ENCODE data around the gene SLCO1B3.
"Not testable (repeated sequence)": the region's sequence is repeated elsewhere in the genome, so short reads cannot be mapped to it uniquely, and the experiment has no call there.

Gene SLCO1B3, protein sequence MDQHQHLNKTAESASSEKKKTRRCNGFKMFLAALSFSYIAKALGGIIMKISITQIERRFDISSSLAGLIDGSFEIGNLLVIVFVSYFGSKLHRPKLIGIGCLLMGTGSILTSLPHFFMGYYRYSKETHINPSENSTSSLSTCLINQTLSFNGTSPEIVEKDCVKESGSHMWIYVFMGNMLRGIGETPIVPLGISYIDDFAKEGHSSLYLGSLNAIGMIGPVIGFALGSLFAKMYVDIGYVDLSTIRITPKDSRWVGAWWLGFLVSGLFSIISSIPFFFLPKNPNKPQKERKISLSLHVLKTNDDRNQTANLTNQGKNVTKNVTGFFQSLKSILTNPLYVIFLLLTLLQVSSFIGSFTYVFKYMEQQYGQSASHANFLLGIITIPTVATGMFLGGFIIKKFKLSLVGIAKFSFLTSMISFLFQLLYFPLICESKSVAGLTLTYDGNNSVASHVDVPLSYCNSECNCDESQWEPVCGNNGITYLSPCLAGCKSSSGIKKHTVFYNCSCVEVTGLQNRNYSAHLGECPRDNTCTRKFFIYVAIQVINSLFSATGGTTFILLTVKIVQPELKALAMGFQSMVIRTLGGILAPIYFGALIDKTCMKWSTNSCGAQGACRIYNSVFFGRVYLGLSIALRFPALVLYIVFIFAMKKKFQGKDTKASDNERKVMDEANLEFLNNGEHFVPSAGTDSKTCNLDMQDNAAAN

DNA sequence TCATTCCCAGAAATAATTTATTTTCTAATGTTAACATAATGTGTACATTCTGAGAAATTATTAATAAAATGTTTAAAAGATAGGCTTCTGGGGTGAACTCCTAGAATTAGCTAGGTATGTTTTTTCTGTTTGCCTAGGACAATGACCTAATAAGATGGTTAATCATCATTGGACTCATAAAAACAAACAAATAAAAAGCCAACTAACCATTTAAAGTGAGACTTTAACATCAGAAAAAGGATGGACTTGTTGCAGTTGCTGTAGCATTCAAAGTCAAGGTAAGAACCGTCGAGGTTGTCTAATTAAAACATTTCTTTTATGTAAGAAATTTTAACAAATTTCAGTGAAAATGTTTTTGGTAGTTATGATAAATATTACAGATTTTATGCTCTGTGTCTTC is at the start of gene SLCO1B3:
TSS of gene SLCO1B3 (plus strand) at position 219 of the 400 bp plus-strand sequence. CDS start 5,034 bp downstream, outside the sequence.
- no peak for DNase-seq

DNA sequence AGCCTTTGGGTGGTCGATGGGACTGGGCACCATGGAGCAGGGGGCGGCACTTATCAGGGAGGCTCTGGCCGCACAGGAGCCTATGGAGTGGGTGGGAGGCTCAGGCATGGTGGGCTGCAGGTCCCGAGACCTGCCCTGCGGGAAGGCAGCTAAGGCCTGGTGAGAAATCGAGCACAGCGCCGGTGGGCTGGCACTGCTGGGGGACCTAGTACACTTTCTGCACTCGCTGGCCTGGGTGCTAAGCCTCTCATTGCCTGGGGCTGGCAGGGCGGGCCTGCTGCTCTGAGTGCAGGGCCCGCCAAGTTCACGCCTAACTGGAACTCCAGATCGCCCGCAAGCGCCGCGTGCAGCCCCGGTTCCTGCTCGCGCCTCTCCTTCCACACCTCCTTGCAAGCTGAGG is 33.1 kb upstream of the SLCO1B3 start:
- DNase-seq, result no peak

DNA sequence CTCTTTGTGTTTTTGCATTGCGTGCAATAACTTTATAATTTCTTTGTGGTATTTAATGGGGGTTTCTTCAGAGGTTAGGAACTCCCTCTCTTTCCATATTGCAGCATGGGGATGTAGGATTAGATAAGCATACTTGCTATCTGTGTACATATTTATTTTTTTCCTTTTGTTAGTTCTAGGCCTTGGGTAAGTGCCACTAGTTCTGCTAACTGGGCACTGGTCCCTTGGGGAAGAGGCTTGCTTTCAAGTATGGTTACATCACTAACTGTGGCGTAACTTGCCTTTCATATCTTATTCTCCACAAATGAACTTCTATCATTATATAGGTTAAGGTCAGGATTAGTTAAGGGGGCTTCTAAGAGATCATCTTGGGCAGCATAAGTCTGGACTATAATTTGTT is 31.5 kb upstream of the SLCO1B3 start:
- no peak for DNase-seq

DNA sequence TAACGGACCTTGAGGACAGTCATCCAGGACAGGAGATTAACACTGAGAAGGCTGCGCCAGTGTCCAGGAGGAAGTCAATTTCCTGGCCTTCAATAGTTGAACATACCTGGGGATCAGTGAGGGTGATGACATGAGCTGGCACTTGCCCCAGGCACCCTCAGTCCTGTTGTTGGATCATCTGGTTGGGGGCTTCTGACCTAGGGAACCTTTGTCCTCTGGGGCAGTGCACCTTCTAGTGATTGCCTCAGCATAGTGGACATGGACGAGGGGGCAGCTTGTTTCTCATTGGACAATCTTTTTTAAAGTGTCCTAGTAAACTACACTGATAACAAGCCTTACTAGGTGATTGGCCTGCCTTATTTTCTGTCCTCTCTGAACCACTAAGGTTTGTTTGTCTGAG is 30.5 kb upstream of the SLCO1B3 start:
- not testable (repeated sequence) for DNase-seq

DNA sequence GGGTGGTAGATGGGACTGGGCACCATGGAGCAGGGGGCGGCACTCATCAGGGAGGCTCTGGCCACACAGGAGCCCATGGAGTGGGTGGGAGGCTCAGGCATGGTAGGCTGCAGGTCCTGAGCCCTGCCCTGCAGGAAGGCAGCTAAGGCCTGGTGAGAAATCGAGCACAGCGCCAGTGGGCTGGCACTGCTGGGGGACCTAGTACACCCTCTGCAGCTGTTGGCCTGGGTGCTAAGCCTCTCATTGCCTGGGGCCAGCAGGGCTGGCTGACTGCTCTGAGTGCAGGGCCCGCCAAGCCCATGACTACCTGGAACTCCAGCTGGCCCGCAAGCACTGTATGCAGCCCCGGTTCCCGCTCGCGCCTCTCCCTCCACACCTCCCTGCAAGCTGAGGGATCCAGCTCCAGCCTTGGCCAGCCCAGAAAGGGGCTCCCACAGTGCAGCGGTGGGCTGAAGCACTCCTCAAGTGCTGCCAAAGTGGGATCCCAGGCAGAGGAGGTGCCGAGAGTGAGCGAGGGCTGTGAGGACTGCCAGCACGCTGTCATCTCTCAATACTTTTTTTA is 26.6 kb upstream of the SLCO1B3 start:
- not testable (repeated sequence) for DNase-seq

DNA sequence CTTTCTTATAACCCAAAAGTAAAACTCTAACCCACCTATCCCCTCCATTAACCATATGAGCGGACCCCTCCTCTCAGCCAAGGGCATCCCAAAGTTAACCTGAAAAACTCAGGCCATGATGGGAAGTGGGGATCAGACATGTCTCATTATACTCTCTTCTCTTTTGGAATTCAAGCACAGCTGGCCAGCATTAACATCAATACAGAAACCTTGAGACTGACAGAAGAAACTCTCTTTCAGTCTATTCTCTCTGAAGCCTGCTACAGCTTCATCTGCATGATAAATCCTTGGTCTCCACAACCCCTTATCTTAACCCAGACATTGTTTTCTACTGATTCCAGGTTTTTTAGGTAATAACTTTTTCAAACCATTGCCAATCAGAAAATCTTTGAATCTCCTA is 17.5 kb upstream of the SLCO1B3 start:
- DNase-seq, result no peak

DNA sequence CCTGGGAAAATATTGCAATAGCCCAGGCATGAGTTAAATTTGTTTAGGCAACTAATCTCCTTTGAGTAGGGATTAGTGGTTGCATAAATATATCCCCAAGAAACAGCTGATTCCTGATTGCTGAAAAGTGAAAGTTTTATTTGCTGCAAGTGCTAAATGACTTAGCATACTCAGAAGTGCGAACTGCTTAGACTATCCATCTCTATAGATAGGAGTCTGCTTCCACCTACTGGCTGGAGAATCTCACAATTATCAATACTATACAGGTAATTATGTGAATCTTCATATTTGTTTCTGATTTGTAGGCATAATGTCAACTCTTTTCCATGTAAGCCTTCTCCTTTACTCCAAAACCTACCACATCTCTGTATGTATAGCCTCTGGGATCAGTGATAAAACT is 12.0 kb upstream of the SLCO1B3 start:
- DNase-seq, result peak; percentile 7

DNA sequence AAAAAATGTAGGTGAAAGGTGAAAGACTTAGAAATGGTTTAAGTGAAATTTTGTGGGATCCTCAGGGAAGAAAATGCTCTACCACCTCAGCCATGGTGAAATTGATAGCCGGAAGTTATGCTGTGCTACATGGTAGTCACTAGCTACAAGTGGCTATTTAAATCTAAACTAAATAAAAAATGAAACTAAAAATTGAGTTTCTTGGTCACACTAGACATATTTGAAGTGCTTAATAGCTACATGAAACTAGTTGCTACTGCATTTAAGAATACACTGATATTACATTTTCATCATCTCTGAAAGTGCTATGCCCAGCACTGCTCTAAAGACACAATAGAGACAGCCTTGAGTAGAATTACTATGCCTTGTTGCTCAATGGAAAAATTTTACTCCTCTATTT is 10.3 kb upstream of the SLCO1B3 start:
- DNase-seq, result no peak

DNA sequence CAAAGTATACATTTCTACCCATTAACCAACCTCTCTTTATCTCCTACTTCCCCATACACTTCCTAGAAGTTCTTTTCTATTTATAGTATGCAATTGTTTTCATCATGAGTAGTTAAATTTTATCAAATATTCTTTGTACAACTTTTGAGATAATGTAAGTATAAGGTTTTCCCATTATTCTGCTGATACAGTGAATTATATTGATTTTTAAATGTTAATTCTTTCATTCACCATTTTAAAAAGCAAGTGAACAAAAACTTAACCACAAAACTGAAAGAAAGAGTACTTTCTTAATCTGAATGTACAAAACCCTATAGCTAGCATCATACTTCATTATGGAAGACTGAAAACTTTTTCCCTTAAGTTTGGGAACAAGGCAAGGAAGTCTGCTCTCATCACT is 9.5 kb upstream of the SLCO1B3 start:
- DNase-seq, result no peak

DNA sequence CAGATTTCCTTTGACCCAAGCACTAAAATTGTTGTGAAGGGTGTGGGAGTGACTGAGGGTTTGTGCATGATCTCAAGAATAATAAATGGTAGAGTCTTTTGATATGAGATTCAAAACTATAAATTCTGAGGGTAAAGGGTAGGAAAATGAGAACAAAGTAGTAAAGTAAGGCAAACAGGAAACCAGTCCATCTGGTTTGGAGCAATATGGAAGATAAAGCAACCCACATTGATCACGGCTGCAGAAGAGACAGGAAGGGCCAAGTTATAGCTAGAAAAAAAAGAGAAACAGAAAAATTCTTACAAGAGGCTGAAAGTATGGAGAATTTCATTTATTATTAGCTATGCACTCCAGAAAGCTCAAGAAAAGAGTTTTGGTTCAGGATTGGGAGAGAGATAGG is 4.6 kb upstream of the SLCO1B3 start:
- no peak for DNase-seq

DNA sequence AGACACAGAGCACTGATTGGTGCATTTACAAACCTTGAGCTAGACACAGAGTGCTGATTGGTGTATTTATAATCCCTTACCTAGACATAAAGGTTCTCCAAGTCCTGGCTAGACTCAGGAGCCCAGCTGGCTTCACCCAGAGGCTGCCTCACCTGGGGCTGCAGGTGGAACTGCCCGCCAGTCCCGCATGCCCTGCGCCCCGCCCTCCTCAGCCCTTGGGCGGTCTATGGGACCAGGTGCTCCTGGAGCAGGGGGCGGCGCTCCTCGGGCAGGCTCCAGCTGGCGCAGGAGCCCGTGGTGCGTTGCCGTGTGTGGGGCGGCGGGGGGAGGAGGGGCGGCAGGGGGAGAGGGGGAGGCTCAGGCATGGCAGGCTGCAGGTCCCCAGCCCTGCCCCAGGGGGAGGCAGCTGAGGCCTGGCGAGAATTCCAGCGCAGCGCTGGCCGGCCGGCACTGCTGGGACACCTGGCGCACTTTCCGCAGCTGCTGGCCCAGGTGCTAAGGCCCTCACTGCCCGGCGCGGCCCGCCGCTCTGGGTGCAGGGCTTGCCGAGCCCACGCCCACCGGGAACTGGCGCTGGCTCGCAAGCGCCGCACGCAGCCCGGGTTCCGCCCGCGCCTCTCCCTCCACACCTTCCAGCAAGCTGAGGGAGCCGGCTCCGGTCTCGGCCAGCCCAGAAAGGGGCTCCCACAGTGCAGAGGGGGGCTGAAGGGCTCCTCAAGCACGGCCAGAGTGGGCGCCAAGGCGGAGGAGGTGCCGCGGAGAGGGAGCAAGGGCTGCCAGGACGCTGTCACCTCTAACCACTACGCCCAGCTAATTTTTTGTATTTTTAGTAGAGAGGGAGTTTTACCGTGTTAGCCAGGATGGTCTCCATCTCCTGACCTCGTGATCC is 3.1 kb upstream of the SLCO1B3 start:
- no peak for DNase-seq

DNA sequence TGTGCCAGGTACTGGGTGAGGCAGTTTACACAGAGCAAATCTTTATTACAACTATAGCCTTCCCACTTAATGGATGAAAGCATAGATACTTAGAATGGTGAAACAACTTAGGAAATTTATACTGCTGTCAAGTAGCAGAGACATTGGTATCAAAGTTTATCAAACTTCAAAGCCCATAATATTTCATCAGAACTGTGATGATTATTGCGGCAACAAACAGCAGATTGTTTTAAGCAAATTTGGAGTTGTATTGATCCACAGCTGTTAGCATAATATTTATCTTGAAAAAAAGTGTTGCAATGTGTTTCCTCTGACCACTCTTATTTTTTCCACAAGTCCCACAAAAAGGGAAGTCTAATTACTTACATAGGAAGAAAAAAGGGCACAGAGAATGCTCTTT is 2.0 kb upstream of the SLCO1B3 start:
- DNase-seq, result no peak

DNA sequence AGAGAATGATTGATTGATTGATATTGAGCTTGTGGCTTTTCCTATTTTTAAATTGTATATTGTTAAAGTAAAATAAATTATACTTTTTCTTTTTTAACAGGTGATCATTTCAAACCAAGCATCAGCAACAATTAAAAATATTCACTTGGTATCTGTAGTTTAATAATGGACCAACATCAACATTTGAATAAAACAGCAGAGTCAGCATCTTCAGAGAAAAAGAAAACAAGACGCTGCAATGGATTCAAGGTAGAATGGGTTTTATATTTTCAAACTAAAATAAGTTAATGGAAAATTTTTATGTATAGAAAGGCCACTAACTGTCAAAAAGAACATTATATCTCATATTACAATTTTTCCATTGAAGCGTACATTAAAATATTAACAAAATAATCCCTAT is 5.1 kb downstream of the SLCO1B3 start:
- DNase-seq, result no peak

DNA sequence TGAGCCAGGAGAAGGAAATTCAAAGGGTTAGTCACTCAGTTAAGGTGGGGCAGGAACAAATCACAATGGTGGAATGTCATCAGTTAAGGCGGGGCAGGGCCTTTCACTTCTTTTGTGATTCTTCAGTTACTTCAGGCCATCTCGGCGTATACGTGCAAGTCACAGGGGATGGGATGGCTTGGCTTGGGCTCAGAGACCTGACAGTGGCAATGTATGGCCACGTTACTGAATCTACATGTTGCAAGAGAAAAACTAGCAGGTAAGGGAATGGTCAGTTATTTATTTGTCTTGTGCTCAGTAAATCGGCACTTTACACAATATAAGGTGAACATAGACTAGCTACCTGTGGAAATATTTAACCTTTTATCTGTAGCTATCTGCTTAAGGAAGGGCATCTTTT is 11.9 kb downstream of the SLCO1B3 start:
- no peak for DNase-seq

DNA sequence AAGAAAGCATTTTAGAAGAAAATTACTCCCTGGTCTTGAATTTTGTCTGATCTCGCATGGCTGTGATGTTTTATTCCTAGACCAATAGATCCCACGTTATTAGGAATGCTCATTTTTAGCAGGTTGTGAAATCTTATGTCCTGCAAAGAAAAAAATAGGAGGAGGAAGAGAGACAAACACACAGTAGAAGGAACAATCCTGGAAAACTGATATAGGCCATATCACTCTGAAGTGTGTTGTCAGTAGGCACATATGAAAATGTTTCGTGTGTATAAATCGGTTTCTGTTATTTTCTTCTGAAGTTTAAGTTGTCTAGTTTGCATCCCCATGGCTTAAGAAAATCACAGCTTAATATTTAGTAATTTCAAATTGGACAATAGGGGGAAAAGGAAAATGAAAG is 12.4 kb downstream of the SLCO1B3 start:
- no peak for DNase-seq

DNA sequence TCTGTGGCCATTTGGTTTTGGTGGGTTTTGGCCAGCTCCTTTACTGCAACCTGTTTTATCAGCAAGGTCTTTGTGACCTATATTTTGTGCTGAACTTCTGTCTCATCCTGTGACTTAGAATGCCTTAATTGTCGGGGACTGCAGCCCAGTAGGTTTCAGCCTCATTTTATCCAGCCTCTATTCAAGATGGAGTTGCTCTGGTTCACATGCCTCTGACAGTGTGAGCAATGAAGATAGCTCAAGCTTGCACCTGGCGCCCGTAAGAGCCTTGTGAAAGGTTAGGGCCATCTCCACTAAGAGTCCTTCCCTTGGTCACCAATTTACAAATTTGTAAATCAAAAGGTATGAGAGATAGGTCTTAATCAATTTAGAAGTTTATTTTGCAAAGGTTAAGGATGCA is 19.4 kb downstream of the SLCO1B3 start:
- DNase-seq, result no peak

DNA sequence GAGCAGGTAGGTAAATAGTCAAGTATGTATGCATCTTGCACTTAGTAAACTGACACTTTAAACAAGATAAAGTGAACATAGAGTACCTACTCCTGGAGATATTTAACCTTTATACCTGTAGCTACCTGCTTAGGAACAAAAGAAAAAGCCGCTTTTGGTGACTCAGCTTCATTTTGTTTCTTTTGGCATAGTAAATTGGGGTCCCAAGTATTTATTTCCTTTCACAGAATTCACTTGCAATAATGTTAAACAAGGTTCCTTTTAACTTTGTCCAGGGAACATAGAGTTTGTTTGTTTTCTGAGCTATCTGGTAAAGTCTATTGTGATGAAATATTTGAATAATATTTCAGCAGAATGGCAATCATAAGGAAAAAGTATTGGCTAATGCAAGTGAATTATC is 20.0 kb downstream of the SLCO1B3 start:
- no peak for DNase-seq

DNA sequence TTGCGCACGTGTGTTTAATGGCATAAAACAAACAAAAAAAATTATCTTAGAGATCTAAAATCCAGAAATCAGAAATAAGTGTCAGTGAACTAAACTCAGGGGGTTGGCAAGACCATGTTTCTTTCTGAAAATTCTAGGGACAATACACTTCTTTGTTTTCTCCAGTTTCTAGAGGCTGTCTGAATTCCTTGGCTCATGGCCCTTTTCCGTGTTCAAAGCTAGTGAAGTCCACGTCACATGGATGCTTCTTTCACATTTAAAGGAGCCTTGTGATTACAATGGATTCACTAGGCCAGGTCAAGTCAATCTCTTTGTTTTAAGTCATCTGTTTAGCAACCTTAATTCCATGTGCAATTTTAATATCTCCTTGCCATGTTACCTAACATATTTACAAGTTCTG is 22.4 kb downstream of the SLCO1B3 start:
- DNase-seq, result no peak

DNA sequence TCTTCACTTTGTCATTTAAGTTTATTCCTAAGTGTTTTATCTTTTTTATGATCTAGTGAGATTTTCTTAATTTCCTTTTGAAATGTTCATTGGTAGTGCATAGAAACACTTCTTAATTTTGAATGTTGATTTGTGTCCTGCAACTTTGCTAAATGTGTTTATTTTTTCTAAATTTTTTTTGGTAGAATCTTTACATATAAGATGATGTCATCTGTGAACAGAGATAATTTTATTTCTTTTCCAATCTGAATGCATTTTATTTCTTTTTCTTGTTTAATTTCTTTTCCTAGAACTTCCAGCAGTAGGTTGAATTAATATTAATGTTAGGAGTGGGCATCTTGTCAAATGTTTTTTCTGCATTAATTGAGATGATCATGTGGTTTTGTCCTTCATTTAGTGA is 42.1 kb downstream of the SLCO1B3 start:
- no peak for DNase-seq

DNA sequence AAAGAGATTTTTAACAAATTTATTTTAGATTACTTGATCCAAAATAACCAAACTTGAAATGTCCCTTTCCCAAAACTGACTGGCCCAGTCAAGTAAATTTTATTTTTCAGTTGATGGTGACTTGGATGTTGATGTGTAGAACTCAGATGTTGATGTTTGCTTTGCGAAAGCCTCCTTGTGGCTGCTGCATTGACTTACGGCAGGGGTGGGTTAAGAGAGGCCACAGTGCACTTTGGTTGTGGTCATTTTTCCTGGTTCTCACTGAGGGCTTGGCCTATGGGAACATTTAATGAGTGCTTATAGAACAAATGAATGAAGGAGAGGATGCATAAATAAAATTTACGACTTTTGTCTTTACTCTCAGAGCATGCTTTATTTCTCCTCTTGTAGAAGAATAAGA is 52.6 kb downstream of the SLCO1B3 start:
- DNase-seq, result no peak

DNA sequence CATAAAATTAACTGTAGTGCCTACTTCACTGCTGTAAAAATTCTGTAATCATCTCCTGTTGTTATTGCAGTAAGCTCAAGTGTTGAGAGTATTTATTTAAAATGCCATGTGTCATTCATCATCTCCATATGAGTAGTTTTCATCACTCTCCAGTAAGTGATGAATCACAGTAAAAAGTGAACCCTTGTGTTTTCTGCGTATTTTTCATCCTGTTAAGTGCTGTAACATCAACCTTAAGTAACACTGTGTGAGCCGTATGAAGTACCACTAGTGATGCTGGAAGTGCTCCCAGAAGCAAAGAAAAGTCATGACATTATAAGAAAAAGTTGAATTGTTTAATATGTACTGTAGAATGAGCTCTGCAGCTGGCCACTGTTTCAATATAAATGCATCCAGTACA is 55.4 kb downstream of the SLCO1B3 start:
- no peak for DNase-seq

DNA sequence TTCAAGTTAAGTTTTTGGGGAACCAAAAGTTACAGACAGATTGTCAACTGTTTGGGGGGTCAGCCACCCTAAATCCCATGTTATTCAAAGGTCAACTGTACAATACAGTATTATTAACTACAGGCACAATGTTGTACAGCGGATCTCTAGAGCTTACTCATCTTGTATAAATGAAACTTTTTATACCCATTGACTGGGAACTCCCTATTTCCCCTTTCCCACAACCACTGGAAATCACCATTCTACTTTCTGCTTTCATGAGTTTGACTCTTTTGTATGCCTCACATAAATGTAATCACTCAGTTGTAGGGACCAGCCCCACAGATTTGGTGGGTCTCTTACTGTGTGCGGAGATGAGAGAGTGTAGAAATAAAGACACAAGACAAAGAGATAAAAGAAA is 57.8 kb downstream of the SLCO1B3 start:
- no peak for DNase-seq

DNA sequence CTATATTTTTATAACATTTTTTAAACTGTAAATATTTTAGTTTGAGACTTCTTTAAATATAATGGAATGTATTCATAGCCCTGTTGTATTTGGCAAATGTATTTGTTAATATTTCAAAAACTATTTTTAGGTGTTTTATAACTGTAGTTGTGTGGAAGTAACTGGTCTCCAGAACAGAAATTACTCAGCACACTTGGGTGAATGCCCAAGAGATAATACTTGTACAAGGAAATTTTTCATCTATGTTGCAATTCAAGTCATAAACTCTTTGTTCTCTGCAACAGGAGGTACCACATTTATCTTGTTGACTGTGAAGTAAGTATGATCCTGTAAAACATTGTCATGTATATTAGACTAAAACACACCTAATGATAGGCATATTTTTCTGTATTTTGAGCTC is 72.8 kb downstream of the SLCO1B3 start:
- no peak for DNase-seq

All from kidney glomerular epithelial cell (primary cell).